Thyroid gland (tissue), 4 donors: Measurements from ENCODE around the gene VPS54. TPM values are rescaled to one million over a fixed set of nuclear protein-coding genes. Genes with fewer than 3 reads are reported as not detected.
A peak's percentile ranks its signal among the peaks of the same experiment; 100 is the strongest.

Source experiments
- DNase-seq, 2 donors: peaks; one replicate each; pipeline ENCODE4 v3.0.0-alpha.2; 2019
- H3K27ac ChIP-seq, 3 donors: fragments of 200-600 bp; sonication (generic); 1 replicate in 2 of 3; 2 replicates in 1 of 3; pipeline ENCODE4 v1.5.1; 2016 to 2019; ENCODE audit warnings: mild to moderate bottlenecking in 1 of 3, moderate library complexity in 1 of 3
- H3K27me3 ChIP-seq: fragments of 200-600 bp; sonication (generic); one replicate; pipeline ENCODE4 v1.5.1; 2019
- H3K36me3 ChIP-seq, 2 donors: fragments of 200-600 bp; sonication (generic); one replicate each; pipeline ENCODE4 v1.5.1; 2016 to 2019
- H3K4me1 ChIP-seq, 2 donors: fragments of 200-600 bp; sonication (generic); one replicate each; pipeline ENCODE4 v1.5.1; 2017 to 2019
- H3K4me3 ChIP-seq, 3 donors: fragments of 200-600 bp; sonication (generic); replicated peaks in 1 of 3; 1 replicate in 2 of 3; 2 replicates in 1 of 3; pipeline ENCODE4 v1.5.1; 2016; ENCODE audit warnings: mild to moderate bottlenecking in 1 of 3
- H3K9me3 ChIP-seq: fragments of 200-600 bp; sonication (generic); one replicate; pipeline ENCODE4 v1.5.1; 2017
- POLR2A ChIP-seq, 2 donors: fragments of 450-650 bp; IDR thresholded peaks; one replicate each; pipeline ENCODE4 v1.6.1; 2017; ENCODE audit warnings: antibody characterized with exemption in 2 of 2, mild to moderate bottlenecking in 2 of 2, moderate library complexity in 1 of 2
- WGBS, 2 donors: methylation state at CpG; one replicate each; pipeline ENCODE4 v1.1.5; 2017; 5-methylcytosine and 5-hydroxymethylcytosine counted together
- intact Hi-C: fragments of 100-400 bp; cut with DNase I; formaldehyde crosslinking; loops from one replicate; pipeline ENCODE4 v1.15.1; 2023
- total RNA-seq, 4 donors: library from RNA; depleted of rRNA; stranded (reverse); fragments of >200 nt; gene quantifications; one replicate each; pipeline ENCODE4 v1.2.3, GENCODE V29; 2016
- TF ChIP-seq, protein P1 (sequence below), 6 experiments: fragments of 200-600 bp in 3 of 6; fragments of 450-650 bp in 3 of 6; sonication (generic) in 3 of 6; IDR thresholded peaks; one replicate each; pipeline ENCODE4 v1.5.1; 2016 to 2019; ENCODE audit warnings: antibody characterized with exemption in 6 of 6, mild to moderate bottlenecking in 2 of 6, inconsistent platforms in 1 of 6, moderate library complexity in 1 of 6

The VPS54 gene
- total RNA-seq, 4 donors from 2014 or later = 34.4 to 40.8 (median 35.9) TPM

DNA sequence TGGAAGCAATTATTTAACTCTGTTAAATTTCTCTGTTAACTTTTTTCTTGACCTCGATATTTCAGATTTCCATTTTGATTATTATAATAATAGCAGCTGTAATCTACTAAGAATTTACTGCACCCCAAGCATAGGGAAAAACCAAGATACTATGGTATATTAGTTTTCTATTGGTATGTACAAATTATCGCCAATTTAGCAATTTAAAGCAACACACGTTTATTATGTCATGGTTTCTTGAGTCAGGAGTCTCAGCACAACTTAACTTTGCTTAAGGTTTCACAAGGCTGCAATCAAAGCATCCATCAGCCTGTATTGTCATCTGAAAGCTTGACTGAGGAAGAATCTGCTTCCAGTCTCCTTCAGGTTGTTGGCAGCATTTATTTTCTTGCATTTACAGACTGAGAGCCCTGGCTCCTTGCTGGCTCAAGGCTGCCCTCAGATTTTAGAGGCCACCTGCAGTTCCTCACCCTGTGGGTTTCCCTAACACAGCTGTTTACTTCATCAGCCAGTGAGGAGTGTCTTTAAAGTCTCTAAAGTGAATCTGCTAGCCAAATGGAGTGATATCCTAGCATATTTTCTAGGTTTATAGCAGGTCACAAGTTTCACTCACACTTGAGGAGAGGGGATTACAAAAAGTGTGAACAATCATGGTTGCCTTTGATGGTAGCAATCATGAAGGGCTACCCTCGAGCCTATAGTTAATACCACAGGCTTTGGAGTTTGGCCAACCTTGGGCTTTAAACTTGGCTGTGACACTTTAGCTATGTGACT is 4.4 kb upstream of the VPS54 start:
- Histone ChIP-seq H3K27ac (no peak overlapping the region), H3K4me3 (no peak overlapping the region), H3K36me3 (no peaks in the 10 kb centered on the region), H3K4me1 (peaks cover 4 to 14% of the 10 kb centered on the region in 2 donors), H3K9me3 (no peaks in the 10 kb centered on the region), H3K27me3 (peaks cover 3% of the 10 kb centered on the region)
- no peak for TF ChIP-seq POLR2A (IDR thresholded peaks at IDR 0.05)
- TF ChIP-seq, protein P1, sequence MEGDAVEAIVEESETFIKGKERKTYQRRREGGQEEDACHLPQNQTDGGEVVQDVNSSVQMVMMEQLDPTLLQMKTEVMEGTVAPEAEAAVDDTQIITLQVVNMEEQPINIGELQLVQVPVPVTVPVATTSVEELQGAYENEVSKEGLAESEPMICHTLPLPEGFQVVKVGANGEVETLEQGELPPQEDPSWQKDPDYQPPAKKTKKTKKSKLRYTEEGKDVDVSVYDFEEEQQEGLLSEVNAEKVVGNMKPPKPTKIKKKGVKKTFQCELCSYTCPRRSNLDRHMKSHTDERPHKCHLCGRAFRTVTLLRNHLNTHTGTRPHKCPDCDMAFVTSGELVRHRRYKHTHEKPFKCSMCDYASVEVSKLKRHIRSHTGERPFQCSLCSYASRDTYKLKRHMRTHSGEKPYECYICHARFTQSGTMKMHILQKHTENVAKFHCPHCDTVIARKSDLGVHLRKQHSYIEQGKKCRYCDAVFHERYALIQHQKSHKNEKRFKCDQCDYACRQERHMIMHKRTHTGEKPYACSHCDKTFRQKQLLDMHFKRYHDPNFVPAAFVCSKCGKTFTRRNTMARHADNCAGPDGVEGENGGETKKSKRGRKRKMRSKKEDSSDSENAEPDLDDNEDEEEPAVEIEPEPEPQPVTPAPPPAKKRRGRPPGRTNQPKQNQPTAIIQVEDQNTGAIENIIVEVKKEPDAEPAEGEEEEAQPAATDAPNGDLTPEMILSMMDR (IDR thresholded peaks at IDR 0.05) = no peak
- intact Hi-C loops = no loop called here
- no peak for DNase-seq
- 81 to 85% methylated on average over 4 of the region's 4 CpGs for WGBS, 2 donors

DNA sequence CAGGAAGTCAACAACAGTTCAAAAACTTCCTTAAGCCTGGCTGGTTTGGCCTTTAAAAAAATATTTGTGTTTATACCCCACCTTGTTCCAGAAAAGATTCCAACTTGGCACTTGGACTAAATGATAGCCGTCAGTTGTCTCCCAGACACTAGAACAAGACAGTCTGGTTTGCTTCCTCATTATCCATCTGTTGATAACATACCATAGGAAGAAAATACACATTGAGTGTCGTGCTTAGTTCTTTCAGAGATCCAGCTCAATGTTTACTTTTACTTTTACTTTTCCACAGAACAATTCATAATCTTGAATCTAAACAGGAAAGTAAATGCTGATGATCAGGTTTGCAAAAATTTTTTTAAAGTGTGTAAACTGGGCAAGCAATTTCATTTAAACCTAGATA is 2.4 kb upstream of the VPS54 start:
- no peak for DNase-seq
- WGBS, 2 donors = 46 to 72% methylated on average over 2 of the region's 2 CpGs
- no peak overlapping the region for H3K27ac ChIP-seq
- H3K27me3 ChIP-seq = no peaks in the 10 kb centered on the region
- no peak for TF ChIP-seq POLR2A (IDR thresholded peaks at IDR 0.05)
- TF ChIP-seq, protein P1 (IDR thresholded peaks at IDR 0.05) = no peak
- H3K4me1 ChIP-seq = peaks cover 4 to 18% of the 10 kb centered on the region in 2 donors
- no peak overlapping the region for H3K4me3 ChIP-seq
- intact Hi-C loops = no loop called here
- H3K36me3 ChIP-seq = no peaks in the 10 kb centered on the region
- H3K9me3 ChIP-seq = no peaks in the 10 kb centered on the region

DNA sequence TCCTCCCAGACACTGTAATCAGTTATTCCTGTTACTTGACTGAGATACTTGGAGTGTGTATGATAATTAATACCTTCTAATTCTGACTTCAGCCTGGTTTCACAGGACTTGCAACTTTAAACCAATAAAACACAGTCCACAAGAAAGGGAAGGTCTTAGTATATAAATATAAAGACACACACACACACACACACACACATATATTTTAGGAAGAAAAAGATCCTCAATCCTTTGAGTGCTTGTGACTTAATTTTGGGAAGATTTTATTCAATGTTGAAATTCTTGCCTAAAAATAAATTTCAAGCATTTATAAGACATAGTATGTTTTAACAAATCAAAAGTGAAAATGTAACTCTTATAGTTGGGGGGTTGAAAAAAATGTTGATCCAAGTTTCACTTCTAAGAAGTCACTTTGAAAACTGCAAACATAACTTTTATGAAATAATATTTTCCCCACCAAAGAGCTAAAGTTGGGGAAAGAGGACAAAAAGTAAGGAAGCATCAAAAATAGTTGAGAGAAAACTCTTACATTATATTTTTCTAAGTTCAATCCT is 824 bp upstream of the VPS54 start:
- Histone ChIP-seq H3K4me3 (peak overlapping the region in 1 of 3 donors; percentile 53), H3K36me3 (no peaks in the 10 kb centered on the region), H3K27ac (peak overlapping the region; percentile 96 to 97 (median 96)), H3K27me3 (no peaks in the 10 kb centered on the region), H3K4me1 (peaks cover 7 to 18% of the 10 kb centered on the region in 2 donors), H3K9me3 (no peaks in the 10 kb centered on the region)
- no peak for DNase-seq
- intact Hi-C loops = no loop called here
- TF ChIP-seq, protein P1 (IDR thresholded peaks at IDR 0.05) = no peak
- TF ChIP-seq POLR2A (IDR thresholded peaks at IDR 0.05) = no peak

DNA sequence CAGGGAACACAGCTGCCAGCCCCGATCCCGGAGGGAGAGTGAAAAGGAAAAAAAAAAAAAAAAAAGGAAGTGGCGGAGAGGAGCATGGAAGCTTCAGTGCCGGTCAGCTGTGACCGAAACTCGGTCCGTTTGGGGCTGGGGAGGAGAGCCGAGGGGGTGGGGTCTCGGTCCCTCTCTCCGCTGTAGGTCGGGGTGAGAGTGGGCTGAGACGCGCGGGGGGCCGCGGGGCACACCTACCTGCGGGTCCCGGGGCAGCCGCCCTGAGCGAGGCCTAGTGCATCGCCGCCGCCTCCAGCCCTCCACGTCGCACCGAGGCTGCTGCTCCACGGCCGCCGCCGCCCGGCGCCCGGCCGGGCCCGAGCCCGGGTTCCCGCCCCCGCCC is 536 bp downstream of the VPS54 start:
- intact Hi-C loops = no loop called here
- H3K27ac ChIP-seq = peak overlapping the region; percentile 96 to 97 (median 96)
- H3K4me3 ChIP-seq = peak overlapping the region in 2 of 3 donors; percentile 53 to 94
- no peaks in the 10 kb centered on the region for H3K9me3 ChIP-seq
- peaks cover 7 to 18% of the 10 kb centered on the region in 2 donors for H3K4me1 ChIP-seq
- WGBS, 2 donors = 1 to 2% methylated on average over 19 to 22 of the region's 38 CpGs
- peak in 1 of 2 donors; percentile 58 for DNase-seq
- TF ChIP-seq, protein P1 (IDR thresholded peaks at IDR 0.05) = no peak
- TF ChIP-seq POLR2A (IDR thresholded peaks at IDR 0.05) = no peak
- H3K27me3 ChIP-seq = no peaks in the 10 kb centered on the region
- H3K36me3 ChIP-seq = no peaks in the 10 kb centered on the region
